ENCODE results near the gene ATP6V1B1. TPM values are rescaled to one million over a fixed set of nuclear protein-coding genes. Genes with fewer than 3 reads are reported as not detected.

ATP6V1B1 gene
- total RNA-seq, 6 experiments from 2014 or later, result 0.44 TPM; not detected in 5

- TF ChIP-seq POLR2A (IDR thresholded peaks at IDR 0.05) (no peak), CTCF (IDR thresholded peaks at IDR 0.05) (no peak)
- H3K27me3 ChIP-seq, result peaks cover 5 to 40% of the 10 kb centered on the region in 2 donors
- 100% methylated on average over 1 of the region's 2 CpGs for WGBS (ENCODE audit: insufficient coverage, low coverage, low lambda C conversion rate, missing lambda C conversion rate)
These were observed 33.1 kb upstream of the ATP6V1B1 start for GRCh38 chr2:70902579-70902978.

GRCh38 chr2:70903171-70903570 lies 32.5 kb upstream of the ATP6V1B1 start:
- Histone ChIP-seq H3K36me3 (no peaks in the 10 kb centered on the region), H3K4me3 (no peak overlapping the region), H3K9me3 (no peaks in the 10 kb centered on the region), H3K27me3 (peaks cover 10 to 36% of the 10 kb centered on the region in 2 donors), H3K27ac (no peak overlapping the region), H3K4me1 (peaks cover 0 to 23% (median 0%) of the 10 kb centered on the region in 4 donors)
- no peak for DNase-seq
- intact Hi-C loops (cut with DNase I), result no loop called here
- ATAC-seq, result no peak
- TF ChIP-seq POLR2A (IDR thresholded peaks at IDR 0.05) (no peak), CTCF (IDR thresholded peaks at IDR 0.05) (no peak)

More at GRCh38 chr2:70902579-70902978, 33.1 kb upstream of the ATP6V1B1 start:
- H3K9me3 ChIP-seq, result no peaks in the 10 kb centered on the region
- no peak overlapping the region for H3K4me3 ChIP-seq
- H3K27ac ChIP-seq, result no peak overlapping the region
- H3K4me1 ChIP-seq, result peaks cover 0 to 20% (median 0%) of the 10 kb centered on the region in 4 donors
- DNase-seq (no peak), ATAC-seq (no peak)
- H3K36me3 ChIP-seq, result no peaks in the 10 kb centered on the region
- intact Hi-C loops (cut with DNase I), result no loop called here

GRCh38 chr2:70903641-70904340 lies 31.9 kb upstream of the ATP6V1B1 start:
- Histone ChIP-seq H3K36me3 (no peaks in the 10 kb centered on the region), H3K27ac (no peak overlapping the region), H3K4me1 (peaks cover 0 to 23% (median 0%) of the 10 kb centered on the region in 4 donors), H3K4me3 (no peak overlapping the region), H3K9me3 (no peaks in the 10 kb centered on the region), H3K27me3 (peaks cover 10 to 37% of the 10 kb centered on the region in 2 donors)
- DNase-seq (no peak), ATAC-seq (no peak)
- intact Hi-C loops (cut with DNase I), result no loop called here
- TF ChIP-seq POLR2A (IDR thresholded peaks at IDR 0.05), result no peak
- no peak for TF ChIP-seq CTCF (IDR thresholded peaks at IDR 0.05)
- 44% methylated on average over 17 of the region's 25 CpGs for WGBS (ENCODE audit: insufficient coverage, low coverage, low lambda C conversion rate, missing lambda C conversion rate)

GRCh38 chr2:70904371-70905216 lies 31.1 kb upstream of the ATP6V1B1 start:
- Histone ChIP-seq H3K4me3 (no peak overlapping the region), H3K27ac (no peak overlapping the region), H3K4me1 (peaks cover 0 to 23% (median 0%) of the 10 kb centered on the region in 4 donors), H3K27me3 (peaks cover 6 to 43% of the 10 kb centered on the region in 2 donors), H3K36me3 (no peaks in the 10 kb centered on the region), H3K9me3 (no peaks in the 10 kb centered on the region)
- 23% methylated on average over 14 of the region's 56 CpGs for WGBS (ENCODE audit: insufficient coverage, low coverage, low lambda C conversion rate, missing lambda C conversion rate)
- no peak for ATAC-seq
- no peak for DNase-seq
- no peak for TF ChIP-seq CTCF (IDR thresholded peaks at IDR 0.05)
- no peak for TF ChIP-seq POLR2A (IDR thresholded peaks at IDR 0.05)
- intact Hi-C loops (cut with DNase I), result no loop called here
